Upper lobe of left lung (tissue), 4 donors: ENCODE measurements around the gene MRC2.

Experiments used
- CTCF ChIP-seq, 6 experiments: fragments of 450-650 bp in 4 of 6; fragments of 200-600 bp in 2 of 6; sonication (generic) in 2 of 6; IDR thresholded peaks; one replicate each; pipeline ENCODE4 v1.5.1; 2016 to 2019; ENCODE audit warnings: antibody characterized with exemption in 6 of 6
- EP300 ChIP-seq, 4 donors: sonication (generic); formaldehyde crosslinking; IDR thresholded peaks; one replicate each; pipeline ENCODE4 v1.5.1; 2017; ENCODE audit warnings: antibody characterized with exemption in 4 of 4, control low read depth in 2 of 4
- POLR2A ChIP-seq, 4 donors: fragments of 450-650 bp; IDR thresholded peaks; one replicate each; pipeline ENCODE4 v1.5.1; 2016 to 2017; ENCODE audit warnings: antibody characterized with exemption in 4 of 4, mild to moderate bottlenecking in 2 of 4
- POLR2AphosphoS5 ChIP-seq, 2 donors: sonication (generic); formaldehyde crosslinking; IDR thresholded peaks; one replicate each; pipeline ENCODE4 v1.5.1; 2017; ENCODE audit warnings: antibody characterized with exemption in 2 of 2

- TF ChIP-seq POLR2AphosphoS5 (IDR thresholded peaks at IDR 0.05) = no peak
- no peak for TF ChIP-seq CTCF (IDR thresholded peaks at IDR 0.05)
- no peak for TF ChIP-seq POLR2A (IDR thresholded peaks at IDR 0.05)
- no peak for TF ChIP-seq EP300 (IDR thresholded peaks at IDR 0.05)
Measured at GRCh38 chr17:62732125-62732524, 104.7 kb downstream of the MRC2 start.
